ENCODE measurements around the gene MSRB1.
"Not testable (repeated sequence)": the region's sequence is repeated elsewhere in the genome, so short reads cannot be mapped to it uniquely, and the experiment has no call there.

Gene MSRB1

DNA sequence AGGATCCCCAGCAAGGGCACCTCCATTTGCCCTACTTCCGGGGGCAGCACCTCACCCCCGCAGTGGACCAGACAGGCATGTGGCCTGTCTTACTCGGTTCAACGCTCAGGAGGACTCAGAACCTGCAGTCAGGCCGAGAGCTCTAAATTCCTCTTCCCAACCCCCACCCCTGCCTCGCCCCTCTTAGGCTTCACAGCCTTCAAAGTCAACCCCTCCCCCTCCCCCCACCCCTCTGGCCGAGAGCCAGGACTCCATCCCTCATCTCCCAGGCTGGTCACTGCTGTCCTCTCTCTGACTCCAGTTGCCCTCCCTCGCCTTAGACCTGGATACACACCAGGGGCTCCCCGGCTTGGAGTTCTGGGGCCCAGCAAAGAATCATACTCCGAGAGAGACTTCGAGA, 16.7 kb downstream of the MSRB1 start:
- H3K4me3 ChIP-seq (ENCODE audit: low read depth, low read length), result no peak overlapping the region
- no peak for DNase-seq (ENCODE audit: low read depth)
- TF ChIP-seq CTCF (IDR thresholded peaks at IDR 0.05; ENCODE audit: low read depth, low read length, missing control alignments), result no peak
- in situ Hi-C loops (cut with HindIII; ENCODE audit: low sequenced_read_pairs), result loop anchor here (5.0 kb wide), 1 partner anchor 74 kb away; no protein-coding TSS in a partner anchor

DNA sequence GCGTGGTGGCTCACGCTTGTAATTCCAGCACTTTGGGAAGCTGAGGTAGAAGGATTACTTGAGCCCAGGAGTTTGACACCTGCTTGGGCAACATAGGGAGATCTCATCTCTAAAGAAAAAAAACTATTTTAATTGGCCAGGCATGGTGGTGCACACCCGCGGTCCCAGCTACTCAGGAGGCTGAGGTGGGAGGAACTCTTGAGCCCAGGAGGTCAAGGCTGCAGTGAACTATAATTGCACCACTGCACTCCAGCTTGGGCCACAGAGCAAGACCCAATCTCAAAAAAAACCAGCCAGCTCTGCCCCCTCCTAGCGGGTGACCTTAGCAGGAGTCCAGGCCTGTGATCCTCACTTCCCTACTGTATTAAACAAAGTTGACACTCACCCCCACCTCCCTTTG, 18.9 kb downstream of the MSRB1 start:
- DNase-seq (ENCODE audit: low read depth), result no peak
- H3K4me3 ChIP-seq (ENCODE audit: low read depth, low read length), result no peak overlapping the region
- in situ Hi-C loops (cut with HindIII; ENCODE audit: low sequenced_read_pairs), result no loop called here
- TF ChIP-seq CTCF (IDR thresholded peaks at IDR 0.05; ENCODE audit: low read depth, low read length, missing control alignments), result no peak

DNA sequence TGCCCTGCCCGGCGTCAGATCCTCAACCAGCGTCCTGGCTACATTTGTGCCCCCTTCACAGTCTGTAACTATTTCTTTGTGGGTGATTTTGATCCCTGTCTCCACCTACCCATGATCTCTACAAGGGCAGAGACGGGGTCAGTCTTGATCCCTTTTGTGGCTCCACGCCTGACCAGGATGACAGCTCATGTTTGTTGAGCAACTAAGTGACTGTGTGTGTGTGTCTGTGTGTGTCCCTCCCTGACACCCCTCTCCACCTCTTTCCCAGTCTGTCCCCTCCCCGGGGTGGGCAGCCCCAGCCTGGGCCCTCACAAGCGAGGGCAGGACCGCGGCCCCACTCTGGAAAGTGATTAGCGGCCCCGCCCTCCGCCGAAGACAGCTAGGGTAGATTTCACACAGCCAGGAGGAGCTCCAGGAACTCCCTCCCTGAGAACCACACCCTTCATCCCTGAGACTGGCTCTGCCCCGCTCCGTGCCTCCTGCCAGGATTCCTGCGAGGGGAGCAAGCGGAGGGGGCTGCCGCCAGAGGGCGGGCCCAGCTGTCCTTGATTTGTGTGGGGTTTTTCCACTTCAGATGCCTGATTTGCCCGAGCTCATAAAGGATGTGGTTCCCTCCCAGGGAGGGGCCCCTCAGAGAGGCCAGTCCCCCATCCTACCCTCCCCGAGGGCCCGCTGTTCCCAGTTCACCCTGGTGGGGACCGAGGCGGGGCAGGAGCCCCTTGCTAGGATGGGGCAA, 19.5 kb downstream of the MSRB1 start:
- H3K4me3 ChIP-seq (ENCODE audit: low read depth, low read length), result no peak overlapping the region
- TF ChIP-seq CTCF (IDR thresholded peaks at IDR 0.05; ENCODE audit: low read depth, low read length, missing control alignments), result peak; percentile 45
- in situ Hi-C loops (cut with HindIII; ENCODE audit: low sequenced_read_pairs), result no loop called here
- DNase-seq (ENCODE audit: low read depth), result no peak

GRCh38 chr16:1922357-1922756, 20.6 kb downstream of the MSRB1 start:
- no peak for DNase-seq (ENCODE audit: low read depth)
- no peak overlapping the region for H3K4me3 ChIP-seq (ENCODE audit: low read depth, low read length)
- in situ Hi-C loops (cut with HindIII; ENCODE audit: low sequenced_read_pairs), result no loop called here
- no peak for TF ChIP-seq CTCF (IDR thresholded peaks at IDR 0.05; ENCODE audit: low read depth, low read length, missing control alignments)

DNA sequence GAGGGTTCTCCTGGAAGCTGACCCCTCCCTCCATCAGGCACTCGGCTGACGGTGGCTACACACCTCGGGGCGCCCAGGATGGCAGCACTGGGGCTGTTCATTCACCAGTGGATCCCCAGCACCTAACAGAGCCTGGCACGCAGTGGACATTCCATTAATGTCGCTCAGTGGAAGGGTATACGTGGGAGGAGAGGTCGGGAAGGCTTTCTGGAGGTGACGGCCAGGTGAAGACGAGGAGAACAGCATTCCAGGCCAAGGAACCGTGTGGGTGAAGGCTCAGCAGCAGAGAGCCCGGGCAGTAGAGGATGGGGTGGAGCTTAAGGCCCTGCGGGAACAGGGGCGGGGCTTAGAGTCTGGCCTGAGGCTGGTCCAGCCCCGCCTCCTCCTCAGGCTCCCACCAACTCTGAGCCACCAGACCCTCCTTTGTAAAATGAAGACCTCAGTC, 22.2 kb downstream of the MSRB1 start:
- DNase-seq (ENCODE audit: low read depth), result no peak
- TF ChIP-seq CTCF (IDR thresholded peaks at IDR 0.05; ENCODE audit: low read depth, low read length, missing control alignments), result no peak
- no peak overlapping the region for H3K4me3 ChIP-seq (ENCODE audit: low read depth, low read length)
- in situ Hi-C loops (cut with HindIII; ENCODE audit: low sequenced_read_pairs), result no loop called here

DNA sequence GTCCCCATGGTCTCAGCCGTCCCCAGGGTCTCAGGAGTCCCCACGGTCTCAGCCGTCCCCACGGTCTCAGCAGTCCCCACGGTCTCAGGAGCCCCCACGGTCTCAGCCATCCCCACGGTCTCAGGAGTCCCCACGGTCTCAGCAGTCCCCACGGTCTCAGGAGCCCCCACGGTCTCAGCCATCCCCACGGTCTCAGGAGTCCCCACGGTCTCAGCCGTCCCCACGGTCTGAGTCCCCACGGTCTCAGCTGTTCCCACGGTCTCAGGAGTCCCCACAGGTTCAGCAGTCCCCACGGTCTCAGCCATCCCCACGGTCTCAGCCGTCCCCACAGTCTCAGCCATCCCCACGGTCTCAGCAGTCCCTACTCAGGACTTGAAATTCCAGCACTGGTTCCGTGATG, 22.9 kb downstream of the MSRB1 start:
- DNase-seq (ENCODE audit: low read depth); in situ Hi-C loops (cut with HindIII; ENCODE audit: low sequenced_read_pairs); H3K4me3 ChIP-seq (ENCODE audit: low read depth, low read length): not testable (repeated sequence)

- TF ChIP-seq CTCF (IDR thresholded peaks at IDR 0.05; ENCODE audit: low read depth, low read length, missing control alignments), result no peak
- H3K4me3 ChIP-seq (ENCODE audit: low read depth, low read length), result no peak overlapping the region
- in situ Hi-C loops (cut with HindIII; ENCODE audit: low sequenced_read_pairs), result no loop called here
- DNase-seq (ENCODE audit: low read depth), result no peak
These were observed 23.5 kb downstream of the MSRB1 start for GRCh38 chr16:1919327-1919998.

Data from astrocyte of the cerebellum (primary cell).